Measurements from ENCODE around the gene CRADD. TPM values are rescaled to one million over a fixed set of nuclear protein-coding genes. Genes with fewer than 3 reads are reported as not detected.
A peak's percentile ranks its signal among the peaks of the same experiment; 100 is the strongest.

Gene CRADD
- total RNA-seq, 1 experiment from 2014 or later = 7.6 TPM

- H2BK120ac ChIP-seq (ENCODE audit: low read depth, low read length, poor library complexity, severe bottlenecking) = no peak overlapping the region
- Mint-ChIP-seq H3K27me3 (ENCODE audit: low read depth) (no peaks in the 10 kb centered on the region; the same call in 1 of the 2 replicates), H3K9me3 (no peaks in the 10 kb centered on the region), H3K4me1 (peaks cover 28 to 36% of the 10 kb centered on the region in 2 experiments), H3K36me3 (ENCODE audit: insufficient read depth in 1 of 3, low read depth in 3 of 3) (peaks cover 0 to 5% (median 5%) of the 10 kb centered on the region in 3 experiments; a peak in 2 of 7 replicates), H3K27ac (peak overlapping the region; percentile 90 to 100 (median 99)), H3K4me3 (peak overlapping the region; percentile 88 to 94)
- no peak overlapping the region for H3K56ac ChIP-seq (ENCODE audit: insufficient read length, low read depth, low read length)
- peaks cover 3% of the 10 kb centered on the region; the same call in 1 of the 2 replicates for H3K4me1 ChIP-seq (ENCODE audit: insufficient read depth, low read length)
- H3K79me1 ChIP-seq (ENCODE audit: insufficient read depth, low read depth, low read length, poor library complexity, severe bottlenecking) = no peaks in the 10 kb centered on the region
- no peaks in the 10 kb centered on the region for H4K20me1 ChIP-seq (ENCODE audit: control insufficient read depth, insufficient read depth, insufficient read length)
- H2BK20ac ChIP-seq (ENCODE audit: low read depth, low read length, poor library complexity, severe bottlenecking) = no peak overlapping the region
- no peak overlapping the region for H3K23ac ChIP-seq (ENCODE audit: insufficient read length, low read depth, low read length)
- no peak overlapping the region for H2AK5ac ChIP-seq (ENCODE audit: insufficient read length, low read length)
- H3K9ac ChIP-seq (ENCODE audit: extremely low read depth, insufficient read length, low read length) = peak overlapping the region; percentile 18
- no peak overlapping the region for H2BK15ac ChIP-seq (ENCODE audit: low read depth, low read length)
- no peak for DNase-seq
- H4K5ac ChIP-seq (ENCODE audit: insufficient read length, low read depth, low read length) = peak overlapping the region; percentile 41
- TF ChIP-seq CTCF (conservative IDR thresholded peaks at IDR 0.05) = no peak
- H3K27ac ChIP-seq (ENCODE audit: insufficient read length, low read depth, low read length) = no peak overlapping the region
- no peak overlapping the region for H2BK12ac ChIP-seq (ENCODE audit: insufficient read length, low read depth, low read length)
- peak overlapping the region; percentile 6; the same call in 1 of the 2 replicates for H3K14ac ChIP-seq (ENCODE audit: insufficient read depth, low read length)
- H2BK5ac ChIP-seq (ENCODE audit: insufficient read length, low read length) = no peak overlapping the region
- no peak overlapping the region for H3T11ph ChIP-seq (ENCODE audit: low read length)
- peak overlapping the region; percentile 61 for H3K4me2 ChIP-seq (ENCODE audit: insufficient read depth, insufficient read length, low read length)
- H3K4ac ChIP-seq (ENCODE audit: low read depth, low read length) = no peak overlapping the region
- no peaks in the 10 kb centered on the region for H3K27me3 ChIP-seq (ENCODE audit: insufficient read depth, low read length)
- H4K91ac ChIP-seq (ENCODE audit: insufficient read length, low read depth, low read length) = no peak overlapping the region
- peaks cover 7% of the 10 kb centered on the region for H3K23me2 ChIP-seq (ENCODE audit: insufficient read length, low read depth, low read length, poor library complexity, severe bottlenecking)
- peak overlapping the region; percentile 70 for H2AFZ ChIP-seq (ENCODE audit: low read length)
- 100% methylated on average over 2 of the region's 12 CpGs for WGBS (ENCODE audit: extremely low coverage, insufficient read length, low lambda C conversion rate)
- peak overlapping the region; percentile 52 for H3K18ac ChIP-seq (ENCODE audit: insufficient read length, low read depth, low read length)
- H3K79me2 ChIP-seq (ENCODE audit: insufficient read depth, low read length) = no peaks in the 10 kb centered on the region
- no peak overlapping the region for H4K8ac ChIP-seq (replicated peaks; ENCODE audit: insufficient read length, low read depth, low read length)
- no peaks in the 10 kb centered on the region for H3K9me3 ChIP-seq (ENCODE audit: control insufficient read depth, low read depth, low read length)
Measured at GRCh38 chr12:93676408-93677194, 574 bp upstream of the CRADD start.

All from H9 (cell line).